GM19455 (cell line): Measurements from ENCODE around the gene TRMT44.

Source experiments
- ATAC-seq: cut with Tn5 transposase; IDR thresholded peaks from one replicate; pipeline ENCODE4 v1.9.1; 2021; ENCODE audit not compliant: unreplicated experiment

TRMT44 gene

GRCh38 chr4:8465615-8466611 is 25.3 kb downstream of the TRMT44 start:
- ATAC-seq: no peak

- no peak for ATAC-seq
These were observed 26.4 kb downstream of the TRMT44 start for GRCh38 chr4:8467016-8467415.

- peak; percentile 68 for ATAC-seq
These were observed 28.4 kb downstream of the TRMT44 start for GRCh38 chr4:8468746-8469535.

- no peak for ATAC-seq
These were observed 29.0 kb downstream of the TRMT44 start for GRCh38 chr4:8469550-8469949.

GRCh38 chr4:8470451-8471024 is 30.0 kb downstream of the TRMT44 start:
- ATAC-seq: no peak

- ATAC-seq: no peak
These were observed 30.8 kb downstream of the TRMT44 start for GRCh38 chr4:8471211-8471875.

GRCh38 chr4:8472158-8472688 is 31.6 kb downstream of the TRMT44 start:
- no peak for ATAC-seq

- ATAC-seq: no peak
These were observed 32.2 kb downstream of the TRMT44 start for GRCh38 chr4:8472689-8473197.

GRCh38 chr4:8473198-8473919 is 32.8 kb downstream of the TRMT44 start:
- ATAC-seq: no peak

GRCh38 chr4:8473920-8474590 is 33.5 kb downstream of the TRMT44 start:
- ATAC-seq: no peak

- no peak for ATAC-seq
These were observed 34.3 kb downstream of the TRMT44 start for GRCh38 chr4:8474856-8475255.

GRCh38 chr4:8475751-8476575 is 35.4 kb downstream of the TRMT44 start:
- ATAC-seq: no peak

- ATAC-seq: no peak
These were observed 36.6 kb downstream of the TRMT44 start for GRCh38 chr4:8477095-8477635.

GRCh38 chr4:8477676-8478075 is 37.1 kb downstream of the TRMT44 start:
- no peak for ATAC-seq

- ATAC-seq: no peak
These were observed 37.8 kb downstream of the TRMT44 start for GRCh38 chr4:8478371-8478770.

- ATAC-seq: no peak
These were observed 38.5 kb downstream of the TRMT44 start for GRCh38 chr4:8478801-8479744.

GRCh38 chr4:8480221-8480620 is 39.6 kb downstream of the TRMT44 start:
- ATAC-seq: no peak
